Measurements from ENCODE around the gene ZNF710. TPM values are rescaled to one million over a fixed set of nuclear protein-coding genes. Genes with fewer than 3 reads are reported as not detected.

Gene ZNF710
- total and polyA plus RNA-seq, 7 experiments from 2014 or later = 0.77 to 28.8 (median 19.1) TPM

DNA sequence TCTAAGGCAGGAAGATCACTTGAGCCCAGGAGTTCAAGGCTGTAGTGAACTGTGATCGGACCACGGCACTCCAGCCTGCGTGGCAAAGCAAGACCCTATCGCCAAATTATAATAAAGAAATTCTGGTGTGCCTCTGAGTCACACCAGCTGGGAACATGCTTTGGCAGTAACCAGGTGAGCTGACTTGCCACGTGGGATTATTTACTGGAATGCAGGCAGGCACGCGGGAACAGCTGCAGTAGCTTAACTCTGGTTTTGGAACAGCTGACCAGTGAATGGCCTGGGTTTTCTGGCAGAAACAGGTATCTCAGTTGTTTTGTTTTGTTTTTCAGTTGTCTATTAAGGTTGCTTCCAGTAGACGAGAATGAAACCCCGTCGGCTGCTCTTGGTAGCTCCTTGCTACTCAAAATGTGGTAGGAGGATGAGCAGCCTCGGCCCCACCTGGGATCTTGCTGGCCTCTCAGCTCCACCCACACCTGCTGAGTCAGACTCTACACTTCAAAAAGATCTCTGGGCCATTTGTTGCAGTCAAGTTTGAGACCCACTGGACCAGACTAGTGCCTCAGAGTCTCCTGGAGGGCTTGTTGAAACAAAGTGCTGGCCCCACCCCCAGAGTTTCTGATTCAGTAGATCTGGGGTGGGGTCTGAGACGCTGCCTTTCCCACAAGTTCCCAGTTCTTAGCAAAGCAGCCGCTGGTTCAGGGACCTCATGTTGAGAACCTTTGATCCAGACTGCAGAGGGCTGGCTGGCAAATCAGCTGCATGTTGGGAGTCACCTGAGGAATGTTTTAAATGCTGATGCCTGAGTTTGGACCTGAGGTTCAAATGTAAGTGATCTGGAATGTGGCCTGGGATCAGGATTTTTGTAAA lies 74.5 kb downstream of the ZNF710 start:
- Histone ChIP-seq H3K4me3 (ENCODE audit: low read length) (no peak overlapping the region), H3K36me3 (ENCODE audit: control insufficient read depth in 2 of 3, insufficient read depth in 3 of 3, low read length in 3 of 3) (peaks cover 0 to 61% (median 0%) of the 10 kb centered on the region in 3 experiments), H3K27ac (ENCODE audit: low read depth, low read length) (no peak overlapping the region), H3K4me1 (ENCODE audit: control insufficient read depth in 2 of 2, insufficient read depth in 2 of 2, low read length in 2 of 2) (no peaks in the 10 kb centered on the region), H3K27me3 (ENCODE audit: control insufficient read depth in 2 of 2, insufficient read depth in 2 of 2, low read length in 2 of 2) (no peaks in the 10 kb centered on the region), H3K9me3 (ENCODE audit: control insufficient read depth in 2 of 3, low read length in 3 of 3) (no peaks in the 10 kb centered on the region)
- H3K27ac Mint-ChIP-seq = peak overlapping the region in 4 of 9 donors; percentile 13 to 75 (median 49)
- peaks cover 0 to 8% (median 4%) of the 10 kb centered on the region in 7 donors for H3K4me1 Mint-ChIP-seq
- H3K36me3 Mint-ChIP-seq = peaks cover 0 to 16% (median 4%) of the 10 kb centered on the region in 5 donors
- no peaks in the 10 kb centered on the region for H3K27me3 Mint-ChIP-seq
- DNase-seq (no peak), ATAC-seq (no peak)
- ChIA-PET CTCF (no interaction called here), POLR2A (interaction anchor here (0.6 to 1.1 kb wide), 2 partner anchors 91 to 182 kb away, joined by 3 read pairs; partner anchors contain the start of gene AP3S2)
- intact Hi-C loops (cut with micrococcal nuclease) = loop anchor here in 1 of 2 donors (1.0 kb wide), 1 partner anchor 177 kb away; no protein-coding TSS in a partner anchor
- H3K4me3 Mint-ChIP-seq = no peak overlapping the region
- H3K9me3 Mint-ChIP-seq = no peaks in the 10 kb centered on the region

GRCh38 chr15:90076716-90077115 lies 75.6 kb downstream of the ZNF710 start:
- H3K4me3 Mint-ChIP-seq = no peak overlapping the region
- POLR2A ChIA-PET = no interaction called here

DNA sequence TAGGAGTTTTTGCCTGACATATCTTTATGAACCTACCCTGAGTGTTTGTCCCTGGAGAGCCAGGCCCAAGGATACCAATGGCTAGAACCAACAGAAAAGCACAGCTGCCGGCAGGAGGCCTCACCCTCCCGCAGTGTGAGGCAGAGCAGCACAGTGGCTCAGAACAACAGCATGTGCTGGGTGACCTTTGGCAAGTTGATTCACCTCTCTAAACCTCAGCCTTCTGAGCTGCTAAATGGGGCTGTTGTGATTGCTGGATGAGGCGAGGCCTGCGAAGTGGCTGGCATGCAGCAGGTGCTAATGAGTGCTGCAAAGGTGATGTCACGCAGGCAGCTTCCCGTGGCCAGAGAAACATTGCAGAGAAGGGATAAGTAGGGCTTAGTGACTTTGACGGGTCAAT lies 77.8 kb downstream of the ZNF710 start:
- peaks cover 0 to 23% (median 4%) of the 10 kb centered on the region in 5 donors for H3K36me3 Mint-ChIP-seq
- Histone ChIP-seq H3K9me3 (ENCODE audit: control insufficient read depth in 2 of 3, low read length in 3 of 3) (no peaks in the 10 kb centered on the region), H3K4me3 (ENCODE audit: low read length) (no peak overlapping the region), H3K36me3 (ENCODE audit: control insufficient read depth in 2 of 3, insufficient read depth in 3 of 3, low read length in 3 of 3) (peaks cover 0 to 72% (median 4%) of the 10 kb centered on the region in 3 experiments), H3K27me3 (ENCODE audit: control insufficient read depth in 2 of 2, insufficient read depth in 2 of 2, low read length in 2 of 2) (no peaks in the 10 kb centered on the region), H3K4me1 (ENCODE audit: control insufficient read depth in 2 of 2, insufficient read depth in 2 of 2, low read length in 2 of 2) (no peaks in the 10 kb centered on the region), H3K27ac (ENCODE audit: low read depth, low read length) (no peak overlapping the region)
- CTCF ChIA-PET = interaction anchor here (0.6 kb wide), 1 partner anchor 313 kb away, joined by 3 read pairs; no protein-coding TSS in a partner anchor
- intact Hi-C loops (cut with micrococcal nuclease) = no loop called here
- H3K4me3 Mint-ChIP-seq = no peak overlapping the region
- POLR2A ChIA-PET = interaction anchor here (1.2 kb wide), 1 partner anchor 23 kb away, joined by 3 read pairs; the partner anchor contains the start of gene IDH2
- peaks cover 0 to 2% (median 0%) of the 10 kb centered on the region in 7 donors for H3K4me1 Mint-ChIP-seq
- H3K9me3 Mint-ChIP-seq = no peaks in the 10 kb centered on the region
- H3K27ac Mint-ChIP-seq = peak overlapping the region in 3 of 9 donors; percentile 42 to 62 (median 52)
- no peak for ATAC-seq
- DNase-seq = no peak
- no peaks in the 10 kb centered on the region for H3K27me3 Mint-ChIP-seq

More at GRCh38 chr15:90076716-90077115, 75.6 kb downstream of the ZNF710 start:
- peaks cover 0 to 16% (median 4%) of the 10 kb centered on the region in 5 donors for H3K36me3 Mint-ChIP-seq
- DNase-seq = no peak
- intact Hi-C loops (cut with micrococcal nuclease) = no loop called here
- no peaks in the 10 kb centered on the region for H3K9me3 ChIP-seq (ENCODE audit: control insufficient read depth in 2 of 3, low read length in 3 of 3)
- CTCF ChIA-PET = interaction anchor here (0.7 kb wide), 1 partner anchor 311 kb away, joined by 4 read pairs; no protein-coding TSS in a partner anchor
- H3K27me3 ChIP-seq (ENCODE audit: control insufficient read depth in 2 of 2, insufficient read depth in 2 of 2, low read length in 2 of 2) = no peaks in the 10 kb centered on the region
- peaks cover 0 to 72% (median 0%) of the 10 kb centered on the region in 3 experiments for H3K36me3 ChIP-seq (ENCODE audit: control insufficient read depth in 2 of 3, insufficient read depth in 3 of 3, low read length in 3 of 3)
- no peak overlapping the region for H3K27ac ChIP-seq (ENCODE audit: low read depth, low read length)
- ATAC-seq = no peak
- H3K27ac Mint-ChIP-seq = peak overlapping the region in 2 of 9 donors; percentile 38 to 56
- H3K4me1 Mint-ChIP-seq = peaks cover 0 to 2% (median 0%) of the 10 kb centered on the region in 7 donors
- H3K4me1 ChIP-seq (ENCODE audit: control insufficient read depth in 2 of 2, insufficient read depth in 2 of 2, low read length in 2 of 2) = no peaks in the 10 kb centered on the region
- H3K4me3 ChIP-seq (ENCODE audit: low read length) = no peak overlapping the region
- H3K9me3 Mint-ChIP-seq = no peaks in the 10 kb centered on the region
- H3K27me3 Mint-ChIP-seq = no peaks in the 10 kb centered on the region

DNA sequence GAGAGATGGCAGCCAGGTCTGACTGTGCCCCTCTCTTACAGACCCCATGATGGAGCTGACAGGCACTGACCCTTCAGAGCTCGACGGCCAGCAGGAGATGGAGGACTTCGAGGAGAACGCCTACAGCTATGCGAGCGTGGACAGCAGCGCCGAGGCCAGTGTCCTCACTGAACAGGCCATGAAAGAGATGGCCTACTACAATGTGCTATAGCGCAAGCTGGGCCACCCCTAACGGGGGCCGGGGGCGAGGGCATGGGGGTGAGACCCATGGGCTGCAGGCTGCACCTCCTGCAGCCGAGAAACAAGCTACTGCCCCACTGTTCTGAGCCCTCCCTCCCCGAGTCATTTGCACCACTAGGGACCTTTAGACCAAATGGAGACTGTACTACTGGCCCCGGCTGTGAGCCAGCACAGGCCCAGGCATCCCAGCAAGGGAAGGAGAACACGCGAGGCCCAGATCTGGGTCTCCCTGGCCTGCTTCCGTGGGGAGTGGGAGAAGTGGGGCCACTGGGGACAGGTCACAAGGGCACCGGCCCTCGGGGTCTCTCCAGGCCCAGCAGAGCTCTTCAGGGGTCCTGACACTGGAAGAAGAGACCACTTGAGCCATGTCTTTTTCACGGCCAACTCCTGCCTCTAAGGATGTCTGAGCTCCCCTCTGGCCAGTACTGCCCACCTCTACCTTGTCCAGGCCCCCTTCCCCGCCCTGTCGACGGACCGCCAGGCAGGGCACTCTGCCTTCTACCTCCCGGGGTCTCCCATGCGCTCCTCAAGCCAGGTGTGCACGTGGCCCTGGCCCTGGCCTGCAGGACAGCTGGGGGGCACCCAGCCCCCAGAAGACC lies 78.7 kb downstream of the ZNF710 start:
- POLR2A ChIA-PET = interaction anchor here (1.2 kb wide), 1 partner anchor 22 kb away, joined by 3 read pairs; the partner anchor contains the start of gene IDH2
- ATAC-seq (no peak), DNase-seq (no peak)
- Mint-ChIP-seq H3K27ac (no peak overlapping the region), H3K9me3 (no peaks in the 10 kb centered on the region), H3K4me1 (peaks cover 0 to 2% (median 0%) of the 10 kb centered on the region in 7 donors), H3K4me3 (no peak overlapping the region), H3K36me3 (peaks cover 0 to 21% (median 4%) of the 10 kb centered on the region in 5 donors), H3K27me3 (no peaks in the 10 kb centered on the region)
- intact Hi-C loops (cut with micrococcal nuclease) = no loop called here
- no peaks in the 10 kb centered on the region for H3K27me3 ChIP-seq (ENCODE audit: control insufficient read depth in 2 of 2, insufficient read depth in 2 of 2, low read length in 2 of 2)
- no peaks in the 10 kb centered on the region for H3K9me3 ChIP-seq (ENCODE audit: control insufficient read depth in 2 of 3, low read length in 3 of 3)
- H3K36me3 ChIP-seq (ENCODE audit: control insufficient read depth in 2 of 3, insufficient read depth in 3 of 3, low read length in 3 of 3) = peaks cover 3 to 74% (median 4%) of the 10 kb centered on the region in 3 experiments
- no peak overlapping the region for H3K27ac ChIP-seq (ENCODE audit: low read depth, low read length)
- no peak overlapping the region for H3K4me3 ChIP-seq (ENCODE audit: low read length)
- no peaks in the 10 kb centered on the region for H3K4me1 ChIP-seq (ENCODE audit: control insufficient read depth in 2 of 2, insufficient read depth in 2 of 2, low read length in 2 of 2)
- CTCF ChIA-PET = interaction anchor here (0.6 kb wide), 1 partner anchor 11 kb away, joined by 3 read pairs; no protein-coding TSS in a partner anchor

DNA sequence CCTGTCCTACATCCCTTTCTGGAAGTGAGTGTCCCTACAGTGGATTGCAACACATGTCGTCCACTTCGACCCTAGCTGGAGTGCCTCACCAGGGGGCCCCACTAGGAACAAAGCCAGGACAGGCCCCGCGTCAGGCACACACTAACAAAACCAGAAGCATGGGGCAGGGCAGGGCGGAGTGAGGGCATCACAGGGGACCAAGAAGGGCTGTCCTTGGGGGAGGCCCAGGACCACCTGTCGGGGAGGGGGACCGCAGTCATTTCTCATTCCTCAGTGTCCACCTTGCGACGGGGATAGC lies 79.3 kb downstream of the ZNF710 start:
- DNase-seq (no peak), ATAC-seq (no peak)
- Histone ChIP-seq H3K4me1 (ENCODE audit: control insufficient read depth in 2 of 2, insufficient read depth in 2 of 2, low read length in 2 of 2) (no peaks in the 10 kb centered on the region), H3K27me3 (ENCODE audit: control insufficient read depth in 2 of 2, insufficient read depth in 2 of 2, low read length in 2 of 2) (no peaks in the 10 kb centered on the region), H3K9me3 (ENCODE audit: control insufficient read depth in 2 of 3, low read length in 3 of 3) (no peaks in the 10 kb centered on the region), H3K27ac (ENCODE audit: low read depth, low read length) (no peak overlapping the region), H3K4me3 (ENCODE audit: low read length) (no peak overlapping the region), H3K36me3 (ENCODE audit: control insufficient read depth in 2 of 3, insufficient read depth in 3 of 3, low read length in 3 of 3) (peaks cover 3 to 74% (median 4%) of the 10 kb centered on the region in 3 experiments)
- H3K27me3 Mint-ChIP-seq = no peaks in the 10 kb centered on the region
- H3K9me3 Mint-ChIP-seq = no peaks in the 10 kb centered on the region
- H3K27ac Mint-ChIP-seq = peak overlapping the region in 1 of 9 donors; percentile 38
- ChIA-PET POLR2A (no interaction called here), CTCF (no interaction called here)
- no peak overlapping the region for H3K4me3 Mint-ChIP-seq
- H3K36me3 Mint-ChIP-seq = peaks cover 0 to 21% (median 4%) of the 10 kb centered on the region in 5 donors
- H3K4me1 Mint-ChIP-seq = peaks cover 0 to 2% (median 0%) of the 10 kb centered on the region in 7 donors
- intact Hi-C loops (cut with micrococcal nuclease) = no loop called here

GRCh38 chr15:90080818-90081393 lies 79.8 kb downstream of the ZNF710 start:
- Mint-ChIP-seq H3K4me3 (no peak overlapping the region), H3K9me3 (no peaks in the 10 kb centered on the region), H3K36me3 (peaks cover 0 to 23% (median 6%) of the 10 kb centered on the region in 5 donors), H3K4me1 (peaks cover 0 to 2% (median 0%) of the 10 kb centered on the region in 7 donors), H3K27me3 (no peaks in the 10 kb centered on the region), H3K27ac (no peak overlapping the region)
- Histone ChIP-seq H3K4me3 (ENCODE audit: low read length) (no peak overlapping the region), H3K27me3 (ENCODE audit: control insufficient read depth in 2 of 2, insufficient read depth in 2 of 2, low read length in 2 of 2) (no peaks in the 10 kb centered on the region), H3K36me3 (ENCODE audit: control insufficient read depth in 2 of 3, insufficient read depth in 3 of 3, low read length in 3 of 3) (peaks cover 3 to 74% (median 7%) of the 10 kb centered on the region in 3 experiments), H3K9me3 (ENCODE audit: control insufficient read depth in 2 of 3, low read length in 3 of 3) (no peaks in the 10 kb centered on the region), H3K27ac (ENCODE audit: low read depth, low read length) (no peak overlapping the region), H3K4me1 (ENCODE audit: control insufficient read depth in 2 of 2, insufficient read depth in 2 of 2, low read length in 2 of 2) (no peaks in the 10 kb centered on the region)
- ChIA-PET POLR2A (no interaction called here), CTCF (interaction anchor here (0.7 kb wide), 1 partner anchor 186 kb away, joined by 3 read pairs; no protein-coding TSS in a partner anchor)
- intact Hi-C loops (cut with micrococcal nuclease) = no loop called here
- DNase-seq = no peak
- no peak for ATAC-seq

Measured in naive thymus-derived CD4-positive, alpha-beta T cell (primary cell).